GM21515 (cell line): Measurements from ENCODE around the gene LYPLA2.
"Not testable (repeated sequence)": the region's sequence is repeated elsewhere in the genome, so short reads cannot be mapped to it uniquely, and the experiment has no call there.

Experiments used
- ATAC-seq: cut with Tn5 transposase; IDR thresholded peaks from one replicate; pipeline ENCODE4 v1.9.1; 2021; ENCODE audit not compliant: unreplicated experiment

LYPLA2 gene

GRCh38 chr1:23799570-23800399, 8.8 kb downstream of the LYPLA2 start:
- ATAC-seq, result no peak

GRCh38 chr1:23800400-23801337, 9.7 kb downstream of the LYPLA2 start, which contains the start of gene GALE:
Gene GALE, minus strand, starts transcription at chr1:23800754. Its CDS starts 1,747 bp downstream, at chr1:23799007.
- peak; percentile 66 for ATAC-seq

- ATAC-seq, result no peak
Observed at GRCh38 chr1:23801338-23801748, 10.4 kb downstream of the LYPLA2 start.

GRCh38 chr1:23801876-23802275, 10.9 kb downstream of the LYPLA2 start:
- no peak for ATAC-seq

GRCh38 chr1:23802809-23803342, 11.9 kb downstream of the LYPLA2 start:
- not testable (repeated sequence) for ATAC-seq

GRCh38 chr1:23803674-23804073, 12.7 kb downstream of the LYPLA2 start:
- no peak for ATAC-seq

GRCh38 chr1:23804183-23804835, 13.4 kb downstream of the LYPLA2 start:
- ATAC-seq, result no peak

- ATAC-seq, result no peak
Observed at GRCh38 chr1:23805025-23805424, 14.1 kb downstream of the LYPLA2 start.

- no peak for ATAC-seq
Observed at GRCh38 chr1:23806280-23806679, 15.3 kb downstream of the LYPLA2 start.

- ATAC-seq, result no peak
Observed at GRCh38 chr1:23807453-23807852, 16.5 kb downstream of the LYPLA2 start.

GRCh38 chr1:23809751-23810171, 18.8 kb downstream of the LYPLA2 start:
- peak; percentile 53 for ATAC-seq

GRCh38 chr1:23810818-23811540, 20.0 kb downstream of the LYPLA2 start:
- no peak for ATAC-seq

GRCh38 chr1:23814016-23814415, 23.1 kb downstream of the LYPLA2 start:
- ATAC-seq, result no peak

GRCh38 chr1:23816361-23816760, 25.4 kb downstream of the LYPLA2 start:
- no peak for ATAC-seq

GRCh38 chr1:23816906-23817305, 26.0 kb downstream of the LYPLA2 start:
- ATAC-seq, result no peak

- ATAC-seq, result no peak
Observed at GRCh38 chr1:23817633-23818032, 26.7 kb downstream of the LYPLA2 start.

- ATAC-seq, result no peak
Observed at GRCh38 chr1:23823767-23824166, 32.8 kb downstream of the LYPLA2 start.

- no peak for ATAC-seq
Observed at GRCh38 chr1:23824711-23825075, 33.7 kb downstream of the LYPLA2 start.

- ATAC-seq, result peak; percentile 70
Observed at GRCh38 chr1:23825076-23825761, 34.3 kb downstream of the LYPLA2 start, which contains the start of gene HMGCL. Gene HMGCL, minus strand, starts transcription at chr1:23825429. Its CDS starts 14 bp downstream, at chr1:23825415.
